ENCODE measurements around the gene GIMAP8.

Gene GIMAP8

GRCh38 chr7:150432915-150433892 lies 17.2 kb upstream of the GIMAP8 start:
- POLR2A ChIA-PET = interaction anchor here (0.6 to 1.0 kb wide), 2 partner anchors 12 to 27 kb away, joined by 3 to 6 read pairs; a partner anchor contains a TSS
- CTCF ChIA-PET = interaction anchor here (0.8 to 2.6 kb wide), 12 partner anchors 11 to 324 kb away, joined by 3 to 12 read pairs (median 3); partner anchors contain the start of gene GIMAP8
- TF ChIP-seq, protein P1, sequence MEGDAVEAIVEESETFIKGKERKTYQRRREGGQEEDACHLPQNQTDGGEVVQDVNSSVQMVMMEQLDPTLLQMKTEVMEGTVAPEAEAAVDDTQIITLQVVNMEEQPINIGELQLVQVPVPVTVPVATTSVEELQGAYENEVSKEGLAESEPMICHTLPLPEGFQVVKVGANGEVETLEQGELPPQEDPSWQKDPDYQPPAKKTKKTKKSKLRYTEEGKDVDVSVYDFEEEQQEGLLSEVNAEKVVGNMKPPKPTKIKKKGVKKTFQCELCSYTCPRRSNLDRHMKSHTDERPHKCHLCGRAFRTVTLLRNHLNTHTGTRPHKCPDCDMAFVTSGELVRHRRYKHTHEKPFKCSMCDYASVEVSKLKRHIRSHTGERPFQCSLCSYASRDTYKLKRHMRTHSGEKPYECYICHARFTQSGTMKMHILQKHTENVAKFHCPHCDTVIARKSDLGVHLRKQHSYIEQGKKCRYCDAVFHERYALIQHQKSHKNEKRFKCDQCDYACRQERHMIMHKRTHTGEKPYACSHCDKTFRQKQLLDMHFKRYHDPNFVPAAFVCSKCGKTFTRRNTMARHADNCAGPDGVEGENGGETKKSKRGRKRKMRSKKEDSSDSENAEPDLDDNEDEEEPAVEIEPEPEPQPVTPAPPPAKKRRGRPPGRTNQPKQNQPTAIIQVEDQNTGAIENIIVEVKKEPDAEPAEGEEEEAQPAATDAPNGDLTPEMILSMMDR (IDR thresholded peaks at IDR 0.05; ENCODE audit: control extremely low read depth, extremely low read depth, low read depth, missing control alignments) = no peak
- DNase-seq (ENCODE audit: extremely low spot score) = peak; percentile 53

GRCh38 chr7:150434240-150434639 lies 16.2 kb upstream of the GIMAP8 start:
- no peak for DNase-seq (ENCODE audit: extremely low spot score)
- POLR2A ChIA-PET = no interaction called here
- TF ChIP-seq, protein P1 (IDR thresholded peaks at IDR 0.05; ENCODE audit: control extremely low read depth, extremely low read depth, low read depth, missing control alignments) = no peak
- CTCF ChIA-PET = interaction anchor here (1.1 to 2.1 kb wide), 7 partner anchors 12 to 323 kb away, joined by 3 to 9 read pairs (median 3); no protein-coding TSS in a partner anchor

- DNase-seq (ENCODE audit: extremely low spot score) = no peak
- ChIA-PET CTCF (interaction anchor here (2.1 kb wide), 1 partner anchor 12 kb away, joined by 7 read pairs; no protein-coding TSS in a partner anchor), POLR2A (no interaction called here)
- TF ChIP-seq, protein P1 (IDR thresholded peaks at IDR 0.05; ENCODE audit: control extremely low read depth, extremely low read depth, low read depth, missing control alignments) = no peak
These were observed 15.4 kb upstream of the GIMAP8 start for GRCh38 chr7:150435047-150435389.

- TF ChIP-seq, protein P1 (IDR thresholded peaks at IDR 0.05; ENCODE audit: control extremely low read depth, extremely low read depth, low read depth, missing control alignments) = no peak
- CTCF ChIA-PET = no interaction called here
- peak; percentile 84 for DNase-seq (ENCODE audit: extremely low spot score)
These were observed 14.9 kb upstream of the GIMAP8 start for GRCh38 chr7:150435390-150436073.

DNA sequence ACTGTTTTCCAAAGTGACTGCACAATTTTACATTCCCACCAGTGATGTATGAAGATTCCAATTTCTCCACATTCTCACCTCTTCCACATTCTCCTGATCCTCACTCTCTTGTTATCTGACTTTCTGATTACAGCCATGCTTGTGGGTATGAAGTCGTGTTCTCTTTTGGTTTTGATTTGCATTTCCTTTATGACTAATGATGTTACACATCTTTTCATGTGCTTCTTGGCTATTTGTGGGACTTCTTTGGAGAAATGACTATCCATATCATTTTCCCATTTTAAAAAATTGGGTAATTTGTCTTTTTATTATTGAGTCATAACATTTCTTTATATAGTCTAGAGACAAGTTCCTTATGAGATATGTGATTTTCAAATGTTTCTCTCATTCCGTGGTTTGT lies 10.5 kb upstream of the GIMAP8 start:
- POLR2A ChIA-PET = no interaction called here
- TF ChIP-seq, protein P1 (IDR thresholded peaks at IDR 0.05; ENCODE audit: control extremely low read depth, extremely low read depth, low read depth, missing control alignments) = no peak
- CTCF ChIA-PET = interaction anchor here (4.1 kb wide), 1 partner anchor 8 kb away, joined by 37 read pairs; no protein-coding TSS in a partner anchor
- no peak for DNase-seq (ENCODE audit: extremely low spot score)

More at GRCh38 chr7:150435390-150436073, 14.9 kb upstream of the GIMAP8 start:
- POLR2A ChIA-PET = no interaction called here

- DNase-seq (ENCODE audit: extremely low spot score) = no peak
- ChIA-PET CTCF (no interaction called here), POLR2A (no interaction called here)
- TF ChIP-seq, protein P1 (IDR thresholded peaks at IDR 0.05; ENCODE audit: control extremely low read depth, extremely low read depth, low read depth, missing control alignments) = no peak
These were observed 8.9 kb upstream of the GIMAP8 start for GRCh38 chr7:150441524-150441923.

All from GM10248 (cell line).